Activated CD8-positive, alpha-beta T cell treated with anti-CD3 and anti-CD28 coated beads for 36 hours (primary cell): ENCODE results near the gene GJD3. TPM values are rescaled to one million over a fixed set of nuclear protein-coding genes. Genes with fewer than 3 reads are reported as not detected.

Experiments used
- ATAC-seq: fragments of 200-7000 bp; cut with Tn5 transposase; one replicate; pipeline ENCODE4 v1.10.0; 2021; ENCODE audit warnings: mild to moderate bottlenecking, moderate library complexity
- CTCF ChIA-PET: fragments of 350-600 bp; sonication (Branson Sonifier 250); formaldehyde crosslinking; loops from one replicate; lab custom pipeline; 2021; ENCODE audit warnings: antibody characterized with exemption; lab: Charles Lee
- POLR2A ChIA-PET: fragments of 350-600 bp; sonication (Branson Sonifier 250); formaldehyde crosslinking; loops from one replicate; lab custom pipeline; 2021; ENCODE audit warnings: antibody characterized with exemption; lab: Charles Lee
- DNase-seq: peaks from one replicate; pipeline ENCODE4 v3.0.0-alpha.2; 2020
- H3K27ac Mint-ChIP-seq: one replicate; pipeline ENCODE4 v1.8.0; 2021; ENCODE audit warnings: mild to moderate bottlenecking, mixed read lengths
- H3K27me3 Mint-ChIP-seq: one replicate; pipeline ENCODE4 v1.8.0; 2021; ENCODE audit warnings: mixed read lengths
- H3K36me3 Mint-ChIP-seq: one replicate; pipeline ENCODE4 v1.8.0; 2021; ENCODE audit warnings: low read depth, mixed read lengths
- H3K4me1 Mint-ChIP-seq: one replicate; pipeline ENCODE4 v1.8.0; 2021; ENCODE audit warnings: low read depth, mixed read lengths
- H3K4me3 Mint-ChIP-seq: one replicate; pipeline ENCODE4 v1.8.0; 2021; ENCODE audit warnings: mild to moderate bottlenecking, moderate library complexity, mixed read lengths
- H3K9me3 Mint-ChIP-seq: one replicate; pipeline ENCODE4 v1.8.0; 2021; ENCODE audit warnings: mixed read lengths
- CTCF ChIP-seq: fragments of 200-600 bp; IDR thresholded peaks from one replicate; pipeline ENCODE4 v1.8.0; 2022; ENCODE audit warnings: antibody characterized with exemption, mild to moderate bottlenecking
- intact Hi-C: fragments of 100-400 bp; cut with micrococcal nuclease; formaldehyde crosslinking; loops from one replicate; pipeline ENCODE4 v1.10.0; 2022
- total RNA-seq, 2 experiments: library from RNA; stranded (reverse); gene quantifications; one replicate each; pipeline ENCODE4 v1.2.3, GENCODE V29; 2021

The GJD3 gene
- total RNA-seq, 2 experiments from 2014 or later = not detected

DNA sequence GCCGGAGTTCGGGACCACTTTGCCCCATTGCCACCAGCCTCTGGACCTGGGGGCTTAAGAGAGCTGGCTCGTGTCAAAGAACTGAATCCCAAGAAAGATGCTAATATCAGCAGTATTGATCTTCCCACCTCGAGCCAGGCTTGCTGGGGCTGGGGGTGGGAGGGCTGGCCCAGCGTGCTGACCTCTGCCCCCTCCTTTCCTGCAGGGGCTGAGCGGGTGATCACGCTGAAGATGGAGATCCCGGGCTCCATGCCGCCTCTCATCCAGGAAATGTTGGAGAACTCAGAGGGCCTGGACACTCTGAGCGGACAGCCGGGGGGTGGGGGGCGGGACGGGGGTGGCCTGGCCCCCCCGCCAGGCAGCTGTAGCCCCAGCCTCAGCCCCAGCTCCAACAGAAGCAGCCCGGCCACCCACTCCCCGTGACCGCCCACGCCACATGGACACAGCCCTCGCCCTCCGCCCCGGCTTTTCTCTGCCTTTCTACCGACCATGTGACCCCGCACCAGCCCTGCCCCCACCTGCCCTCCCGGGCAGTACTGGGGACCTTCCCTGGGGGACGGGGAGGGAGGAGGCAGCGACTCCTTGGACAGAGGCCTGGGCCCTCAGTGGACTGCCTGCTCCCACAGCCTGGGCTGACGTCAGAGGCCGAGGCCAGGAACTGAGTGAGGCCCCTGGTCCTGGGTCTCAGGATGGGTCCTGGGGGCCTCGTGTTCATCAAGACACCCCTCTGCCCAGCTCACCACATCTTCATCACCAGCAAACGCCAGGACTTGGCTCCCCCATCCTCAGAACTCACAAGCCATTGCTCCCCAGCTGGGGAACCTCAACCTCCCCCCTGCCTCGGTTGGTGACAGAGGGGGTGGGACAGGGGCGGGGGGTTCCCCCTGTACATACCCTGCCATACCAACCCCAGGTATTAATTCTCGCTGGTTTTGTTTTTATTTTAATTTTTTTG is 8.5 kb downstream of the GJD3 start:
- Mint-ChIP-seq H3K4me3 (no peak overlapping the region), H3K36me3 (peaks cover 24% of the 10 kb centered on the region), H3K27ac (no peak overlapping the region), H3K27me3 (no peaks in the 10 kb centered on the region), H3K9me3 (no peaks in the 10 kb centered on the region), H3K4me1 (peaks cover 19% of the 10 kb centered on the region)
- ChIA-PET POLR2A (interaction anchor here (0.9 to 8.5 kb wide), 5 partner anchors 10 to 68 kb away, joined by 3 to 79 read pairs (median 5); partner anchors contain the start of gene RARA), CTCF (interaction anchor here (0.9 to 26.3 kb wide), 15 partner anchors 8 to 198 kb away, joined by 3 to 780 read pairs (median 9); partner anchors contain the start of genes CDC6, GJD3, RARA and WIPF2)
- no peak for DNase-seq
- ATAC-seq = no peak
- intact Hi-C loops = loop anchor here (2.0 to 5.0 kb wide), 2 partner anchors 53 to 176 kb away; no protein-coding TSS in a partner anchor
- no peak for TF ChIP-seq CTCF

GRCh38 chr17:40355123-40355803 is 9.3 kb downstream of the GJD3 start:
- ATAC-seq = peak; percentile 84
- POLR2A ChIA-PET = interaction anchor here (0.9 to 8.5 kb wide), 8 partner anchors 10 to 178 kb away, joined by 3 to 79 read pairs (median 4); partner anchors contain the start of genes RARA and WIPF2
- Mint-ChIP-seq H3K27ac (no peak overlapping the region), H3K4me3 (no peak overlapping the region), H3K9me3 (no peaks in the 10 kb centered on the region), H3K27me3 (no peaks in the 10 kb centered on the region), H3K36me3 (peaks cover 25% of the 10 kb centered on the region), H3K4me1 (peaks cover 19% of the 10 kb centered on the region)
- TF ChIP-seq CTCF = peak; percentile 95
- DNase-seq = peak; percentile 84
- intact Hi-C loops = loop anchor here (2.0 to 5.0 kb wide), 2 partner anchors 52 to 177 kb away; no protein-coding TSS in a partner anchor
- CTCF ChIA-PET = interaction anchor here (0.6 to 26.3 kb wide), 29 partner anchors 9 to 232 kb away, joined by 3 to 780 read pairs (median 5); partner anchors contain the start of genes CDC6, GJD3, RARA and WIPF2

DNA sequence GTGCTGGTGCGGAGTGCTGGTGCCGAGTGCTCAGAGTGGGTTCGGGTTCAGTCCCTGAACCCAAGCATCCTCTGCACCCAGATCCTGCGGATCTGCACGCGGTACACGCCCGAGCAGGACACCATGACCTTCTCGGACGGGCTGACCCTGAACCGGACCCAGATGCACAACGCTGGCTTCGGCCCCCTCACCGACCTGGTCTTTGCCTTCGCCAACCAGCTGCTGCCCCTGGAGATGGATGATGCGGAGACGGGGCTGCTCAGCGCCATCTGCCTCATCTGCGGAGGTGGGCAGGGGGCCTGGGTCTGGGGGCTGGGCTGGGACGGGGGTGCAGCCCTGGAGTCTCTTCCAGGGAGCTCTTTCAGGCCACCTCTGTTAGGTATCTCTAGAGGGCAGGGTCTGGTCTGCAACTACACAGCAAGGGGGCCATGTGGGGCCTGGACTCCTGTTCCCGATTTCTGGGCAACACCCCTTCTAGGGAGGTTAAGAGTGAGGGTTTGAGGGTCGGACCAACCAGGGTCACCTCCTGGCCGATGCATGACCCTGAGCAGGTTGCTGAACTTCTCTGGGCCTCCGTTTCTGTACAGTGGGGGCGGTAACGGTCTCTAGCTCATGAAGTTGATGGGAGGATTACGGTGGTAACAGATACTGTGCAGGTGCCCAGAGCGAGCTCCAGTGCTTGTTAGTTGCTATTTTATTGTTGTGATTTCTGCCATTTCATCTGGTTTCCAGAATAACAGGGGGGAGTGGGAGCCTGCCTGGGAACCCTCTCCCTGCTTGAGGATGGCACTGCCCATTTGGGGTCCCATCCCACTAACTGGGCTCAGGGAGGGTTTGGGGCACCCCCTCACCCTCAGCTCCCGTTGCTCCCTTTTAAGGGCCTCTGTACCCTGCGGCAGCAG is 10.1 kb downstream of the GJD3 start:
- peaks cover 32% of the 10 kb centered on the region for H3K36me3 Mint-ChIP-seq

More for the DNA sequence above, 10.1 kb downstream of the GJD3 start:
- DNase-seq = no peak
- TF ChIP-seq CTCF = no peak
- no peak overlapping the region for H3K27ac Mint-ChIP-seq
- ChIA-PET POLR2A (interaction anchor here (0.7 to 8.5 kb wide), 9 partner anchors 9 to 196 kb away, joined by 3 to 79 read pairs (median 4); partner anchors contain the start of genes RARA and WIPF2), CTCF (interaction anchor here (0.6 to 26.3 kb wide), 30 partner anchors 10 to 231 kb away, joined by 3 to 780 read pairs (median 5); partner anchors contain the start of genes CDC6, GJD3, RARA and WIPF2)
- peaks cover 23% of the 10 kb centered on the region for H3K4me1 Mint-ChIP-seq
- intact Hi-C loops = loop anchor here (2.0 to 5.0 kb wide), 2 partner anchors 52 to 178 kb away; no protein-coding TSS in a partner anchor
- H3K9me3 Mint-ChIP-seq = no peaks in the 10 kb centered on the region
- no peak overlapping the region for H3K4me3 Mint-ChIP-seq
- ATAC-seq = no peak
- no peaks in the 10 kb centered on the region for H3K27me3 Mint-ChIP-seq
